ENCODE results near the gene PSMF1.
"Not testable (repeated sequence)": the region's sequence is repeated elsewhere in the genome, so short reads cannot be mapped to it uniquely, and the experiment has no call there.

The PSMF1 gene

DNA sequence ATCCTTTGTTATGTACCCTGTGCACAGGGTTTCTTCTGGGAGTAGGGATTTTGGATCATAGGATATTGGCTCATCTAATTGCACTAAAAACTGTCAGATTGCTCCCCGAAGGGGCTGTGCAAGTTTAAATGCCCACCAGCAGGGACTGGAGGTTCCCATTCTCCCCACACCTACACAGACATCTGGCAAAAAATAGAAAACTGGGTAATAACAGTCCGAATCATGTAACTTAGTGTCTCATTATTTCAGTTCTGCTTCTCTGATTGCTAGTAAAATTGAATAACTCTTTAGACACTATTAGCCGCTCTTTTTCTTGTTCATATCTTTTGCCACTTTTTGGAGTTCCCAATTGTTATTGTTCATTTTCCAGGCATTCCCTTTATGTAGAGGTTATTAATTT, 5.3 kb downstream of the PSMF1 start:
- DNase-seq = no peak

DNA sequence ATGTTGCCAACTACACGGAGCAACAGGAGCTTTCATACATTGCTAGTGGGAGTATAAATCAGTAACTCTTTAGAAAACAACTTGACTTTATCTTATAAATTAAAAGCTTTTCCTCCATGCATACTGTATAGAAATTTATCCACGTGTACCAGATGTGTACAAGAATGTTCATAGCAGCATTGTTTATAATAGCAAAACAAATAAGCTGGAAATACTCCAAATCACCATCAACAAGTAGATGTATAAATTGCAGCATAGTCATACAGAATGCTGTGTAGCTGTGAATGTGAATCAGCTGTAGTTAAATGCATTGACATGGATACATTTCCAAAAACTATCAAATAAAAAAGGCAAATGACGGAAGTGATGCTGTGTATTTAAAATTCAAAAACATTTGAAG, 6.0 kb downstream of the PSMF1 start:
- no peak for DNase-seq

DNA sequence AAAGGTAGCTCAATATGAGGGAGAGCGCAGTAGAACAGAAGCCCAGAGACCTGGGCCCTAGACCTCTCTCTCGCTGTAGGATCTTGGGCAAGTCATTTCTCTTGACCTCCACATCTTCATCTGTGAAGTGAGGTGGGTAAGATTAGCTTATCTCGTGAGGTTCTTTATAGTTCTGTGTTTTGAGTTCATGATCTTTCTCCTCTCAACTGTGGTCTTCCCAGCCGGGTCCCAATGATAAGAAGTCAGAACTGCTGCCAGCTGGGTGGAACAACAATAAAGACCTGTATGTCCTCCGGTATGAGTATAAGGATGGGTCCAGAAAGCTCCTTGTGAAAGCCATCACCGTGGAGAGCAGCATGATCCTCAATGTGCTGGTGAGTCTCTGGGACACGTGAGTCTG, 6.9 kb downstream of the PSMF1 start:
- no peak for DNase-seq

DNA sequence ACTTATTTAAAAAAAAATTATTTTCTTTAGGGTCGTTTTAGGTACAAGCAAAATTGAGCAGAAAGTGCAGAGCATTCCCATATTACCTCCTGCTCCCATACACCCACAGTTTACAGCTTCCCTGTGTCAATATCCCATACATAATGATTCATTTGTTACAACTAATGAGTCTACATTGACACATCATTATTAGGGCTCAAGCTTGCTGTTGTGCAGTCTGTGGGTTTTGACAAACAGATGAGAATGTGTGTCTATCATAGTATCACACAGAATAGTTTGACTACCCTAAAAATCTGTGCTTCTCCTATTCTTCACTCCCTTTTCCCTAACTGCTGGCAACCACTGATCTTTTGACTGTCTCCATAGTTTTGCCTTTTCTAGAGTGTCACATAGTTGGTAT, 9.4 kb downstream of the PSMF1 start:
- no peak for DNase-seq

DNA sequence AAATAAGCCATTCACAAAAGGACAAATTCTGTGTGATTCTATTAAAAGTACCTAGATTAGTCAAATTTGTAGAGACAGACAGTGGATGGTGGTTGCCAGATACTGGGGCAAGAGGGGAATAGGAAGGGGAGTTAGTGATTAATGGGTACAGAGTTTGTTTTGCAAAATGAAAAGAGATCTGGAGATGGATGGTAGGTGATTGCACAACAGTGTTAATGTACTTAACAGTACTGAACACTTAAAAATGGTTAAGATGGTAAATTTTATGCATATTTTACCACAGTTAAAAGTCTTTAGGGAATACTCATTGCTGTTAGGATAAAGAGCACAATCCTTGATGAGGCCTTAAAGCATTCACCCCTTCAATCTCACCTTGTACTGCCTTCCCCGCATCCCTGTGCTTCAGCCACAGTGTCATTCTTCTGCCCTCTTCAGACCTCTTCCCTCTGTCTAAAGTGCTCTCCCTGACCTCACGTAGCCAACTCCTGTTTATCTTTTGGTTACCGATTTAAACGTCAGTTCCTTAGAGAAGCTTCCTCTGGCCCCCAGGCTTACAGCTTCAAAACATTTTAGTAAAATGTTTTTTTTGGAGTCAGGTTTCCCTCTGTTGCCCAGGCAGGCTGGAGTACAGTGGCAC, 11.8 kb downstream of the PSMF1 start:
- no peak for DNase-seq

DNA sequence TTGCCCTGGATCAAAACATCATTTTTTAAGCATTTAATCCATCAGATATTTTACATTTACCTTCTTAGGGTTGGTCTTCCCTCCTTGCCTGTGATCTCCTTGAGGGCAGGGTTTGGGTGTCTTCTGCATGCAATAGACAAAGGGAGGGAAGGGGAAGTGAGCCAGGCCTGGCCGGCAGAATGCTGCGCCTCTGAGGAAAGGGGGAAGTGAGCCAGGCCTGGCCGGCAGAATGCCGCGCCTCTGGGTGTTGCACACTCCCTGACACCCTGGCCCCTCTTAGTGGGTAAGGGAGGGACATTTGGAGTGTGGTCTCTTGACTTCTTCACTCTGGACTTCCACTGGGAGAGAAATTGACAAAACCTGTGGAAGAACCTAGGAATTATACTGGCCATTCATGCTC, 12.4 kb downstream of the PSMF1 start:
- DNase-seq = no peak

DNA sequence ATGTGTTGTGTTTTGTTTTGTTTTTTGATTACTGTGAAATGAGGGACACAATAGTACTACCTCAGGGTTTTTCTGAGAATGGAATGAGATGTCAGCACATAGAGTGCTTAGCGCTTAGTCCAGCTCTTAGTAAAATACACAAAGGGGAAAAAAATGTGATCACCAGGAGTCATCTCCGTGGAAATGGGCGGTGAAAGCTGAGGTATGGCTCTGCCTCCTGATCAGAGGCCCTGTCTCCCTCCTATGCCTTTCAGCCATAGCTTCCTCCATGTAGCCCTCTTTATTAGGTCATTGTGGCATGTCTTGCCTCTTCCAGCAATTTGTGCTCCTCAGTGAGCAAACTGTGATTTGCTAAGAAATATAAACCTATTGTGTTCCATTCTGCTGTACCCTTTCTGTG, 13.0 kb downstream of the PSMF1 start:
- DNase-seq = no peak

DNA sequence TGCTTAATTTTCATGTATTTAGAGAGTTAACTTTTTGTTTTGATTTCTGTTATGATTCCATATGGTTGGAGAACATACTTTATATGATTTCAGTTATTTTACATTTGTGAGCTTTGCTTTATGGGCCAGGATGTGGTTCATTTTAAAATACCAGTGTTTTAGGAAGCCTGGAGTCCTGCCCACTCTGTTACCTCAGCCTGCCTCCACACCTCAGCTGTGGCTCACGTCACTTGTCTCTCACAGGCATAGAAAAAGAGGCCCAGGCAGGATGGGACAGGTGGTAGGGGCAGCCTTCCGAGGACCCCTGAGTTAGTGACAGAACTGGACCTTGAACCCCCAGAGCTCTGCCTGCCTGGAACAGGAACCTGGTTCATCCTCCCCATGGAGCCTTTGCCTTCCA, 16.0 kb downstream of the PSMF1 start:
- no peak for DNase-seq

DNA sequence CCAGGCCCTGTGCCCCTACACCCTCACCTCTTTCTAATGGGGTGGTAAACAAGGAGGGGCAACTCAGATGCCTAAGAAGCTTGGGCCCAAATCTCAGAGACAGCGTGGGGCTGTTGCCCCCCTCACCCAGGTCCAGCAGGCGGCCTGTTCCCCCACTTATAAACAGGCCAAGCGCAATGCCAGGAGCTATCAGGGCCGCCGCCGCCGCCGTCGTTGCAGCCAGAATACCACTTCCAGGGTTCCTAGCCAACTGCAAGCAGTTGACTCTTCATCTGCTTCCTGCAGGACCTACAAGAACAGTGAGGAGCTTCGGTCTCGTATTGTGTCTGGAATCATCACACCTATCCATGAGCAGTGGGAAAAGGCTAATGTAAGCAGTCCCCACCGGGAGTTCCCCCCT, 16.4 kb downstream of the PSMF1 start:
- no peak for DNase-seq

DNA sequence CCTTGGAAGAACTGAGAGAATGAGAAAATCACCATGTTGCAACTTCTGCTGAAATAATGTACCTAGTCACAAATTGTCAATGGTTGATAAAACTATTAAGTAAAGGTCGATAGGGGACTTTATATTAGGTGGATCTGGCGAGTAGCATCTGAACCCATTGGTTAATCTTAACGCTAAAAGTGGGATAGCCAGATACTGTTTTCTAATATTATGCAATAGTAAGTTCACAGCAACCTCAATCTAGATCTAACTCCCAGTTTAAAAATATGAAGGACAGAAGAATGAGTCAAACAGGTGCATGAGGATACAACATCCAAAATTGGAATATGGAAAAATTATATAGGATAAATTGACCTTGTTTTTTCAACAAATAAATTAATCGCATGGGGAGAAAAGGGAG, 18.8 kb downstream of the PSMF1 start:
- no peak for DNase-seq

DNA sequence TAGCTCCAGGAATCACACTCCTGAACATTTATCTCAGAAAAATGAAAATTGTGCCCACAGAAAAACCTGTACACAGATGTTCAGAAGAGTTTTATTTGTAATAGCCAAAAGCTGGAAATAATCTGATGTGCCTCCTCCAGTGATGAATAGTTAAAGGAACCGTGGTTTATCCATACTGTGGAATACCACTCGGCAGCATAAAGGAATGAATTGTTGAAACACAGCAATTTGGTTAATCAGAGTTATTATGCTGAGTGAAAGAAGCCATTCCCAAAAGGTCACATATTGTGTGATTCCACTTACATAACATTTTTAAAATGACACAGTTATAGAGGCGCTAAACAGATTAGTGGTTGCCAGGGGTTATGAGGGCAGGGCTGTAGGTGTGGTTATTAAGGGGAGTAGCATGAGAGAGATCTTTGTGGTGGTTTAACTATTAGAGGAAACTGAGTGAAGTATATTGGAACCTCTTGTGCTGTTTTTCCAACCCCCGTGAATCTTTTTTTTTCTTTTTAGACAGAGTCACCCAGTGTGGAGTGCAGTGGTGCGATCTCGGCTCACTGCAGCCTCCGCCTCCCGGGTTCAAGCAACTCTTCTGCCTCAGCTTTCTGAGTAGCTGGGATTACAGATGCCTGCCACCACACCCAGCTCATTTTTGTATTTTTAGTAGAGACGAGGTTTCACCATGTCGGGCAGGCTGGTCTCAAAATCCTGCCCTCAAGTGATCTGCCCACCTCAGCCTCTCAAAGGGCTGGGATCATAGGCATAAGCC, 26.2 kb downstream of the PSMF1 start:
- no peak for DNase-seq

DNA sequence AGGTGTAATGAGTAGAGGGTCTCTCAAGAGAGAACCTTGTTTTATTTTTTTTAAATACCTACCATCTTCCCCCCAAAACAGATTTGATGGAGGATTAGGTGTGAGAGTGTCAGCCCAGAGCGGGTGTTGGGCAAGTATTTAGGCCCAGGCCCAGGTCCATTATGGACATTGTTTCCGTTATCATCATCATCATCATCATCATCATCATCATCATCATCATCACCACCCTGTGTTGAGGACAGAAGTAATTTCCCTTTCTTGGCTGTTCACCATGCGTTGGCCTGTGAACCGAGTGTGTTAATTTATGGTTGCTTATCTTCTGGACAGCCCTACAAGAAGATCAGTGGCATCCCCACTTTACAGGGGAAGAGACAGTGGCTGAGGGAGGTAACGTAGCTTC, 28.6 kb downstream of the PSMF1 start:
- no peak for DNase-seq

DNA sequence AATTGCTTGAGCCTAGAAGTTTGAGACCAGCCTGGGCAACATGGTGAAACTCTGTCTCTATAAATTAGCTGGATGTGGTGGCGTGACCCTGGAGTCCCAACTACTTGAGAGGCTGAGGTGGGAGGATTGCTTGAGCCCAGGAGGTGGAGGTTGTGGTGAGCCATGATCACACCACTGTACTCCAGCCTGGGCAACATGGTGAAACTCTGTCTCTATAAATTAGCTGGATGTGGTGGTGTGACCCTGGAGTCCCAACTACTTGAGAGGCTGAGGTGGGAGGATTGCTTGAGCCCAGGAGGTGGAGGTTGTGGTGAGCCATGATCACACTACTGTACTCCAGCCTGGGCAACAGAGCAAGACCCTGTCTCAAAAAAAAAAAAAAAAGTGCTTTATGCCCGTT, 31.4 kb downstream of the PSMF1 start:
- not testable (repeated sequence) for DNase-seq

DNA sequence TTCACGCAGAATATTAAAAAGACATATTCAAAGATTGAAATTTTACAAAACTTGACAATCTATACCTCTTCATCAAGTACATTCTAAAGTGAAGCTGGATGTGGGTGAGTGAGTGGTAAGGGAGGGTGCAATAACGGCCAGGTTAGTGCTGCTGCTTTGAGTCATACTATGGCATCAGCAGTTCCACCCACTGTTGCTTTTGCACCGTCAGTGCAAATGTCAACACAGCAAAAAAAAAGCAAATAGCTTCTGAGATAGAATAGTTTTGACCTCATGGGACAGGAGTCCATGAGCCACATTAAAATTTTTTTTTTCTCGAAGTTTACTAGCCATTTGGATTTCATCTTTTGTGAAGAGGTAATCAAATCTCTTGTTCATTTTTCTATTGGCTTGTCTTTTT, 31.8 kb downstream of the PSMF1 start:
- no peak for DNase-seq

DNA sequence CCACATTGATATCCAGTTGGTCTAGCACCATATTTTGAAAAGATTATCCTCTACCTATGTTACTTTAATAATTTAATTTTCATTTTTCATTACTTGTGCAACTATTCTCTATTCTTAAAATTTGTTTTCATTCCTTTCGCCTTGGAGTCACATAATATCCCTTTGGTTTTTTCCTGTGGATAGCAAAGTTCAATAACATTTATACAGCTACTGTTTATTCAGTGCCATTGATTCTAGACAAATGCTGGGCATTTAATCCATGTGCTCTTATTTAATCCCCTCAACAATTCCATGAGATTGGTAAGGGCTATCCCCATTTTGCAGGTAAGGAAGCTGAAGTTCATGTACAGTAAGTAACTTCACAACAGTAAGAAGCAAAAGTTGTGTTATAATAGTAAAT, 32.6 kb downstream of the PSMF1 start:
- no peak for DNase-seq

DNA sequence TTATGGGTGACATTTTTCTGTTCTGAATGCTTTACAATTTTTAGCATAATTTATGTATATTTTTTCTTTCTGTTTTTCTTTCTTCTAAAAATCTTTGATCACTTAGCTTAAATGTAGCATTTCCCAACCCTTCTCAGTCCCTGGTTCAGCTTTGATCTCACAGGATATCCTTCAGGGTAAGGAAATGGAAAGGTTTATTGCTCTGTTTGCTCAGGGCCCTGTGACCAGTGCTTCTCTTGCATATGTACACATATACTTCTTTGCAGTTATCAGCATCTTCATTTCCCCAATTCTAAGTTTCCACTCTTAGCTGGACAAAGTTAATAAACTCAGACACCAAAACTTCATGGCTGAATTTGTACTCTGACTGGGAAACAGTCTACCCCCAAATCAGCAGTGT, 35.8 kb downstream of the PSMF1 start:
- DNase-seq = no peak

DNA sequence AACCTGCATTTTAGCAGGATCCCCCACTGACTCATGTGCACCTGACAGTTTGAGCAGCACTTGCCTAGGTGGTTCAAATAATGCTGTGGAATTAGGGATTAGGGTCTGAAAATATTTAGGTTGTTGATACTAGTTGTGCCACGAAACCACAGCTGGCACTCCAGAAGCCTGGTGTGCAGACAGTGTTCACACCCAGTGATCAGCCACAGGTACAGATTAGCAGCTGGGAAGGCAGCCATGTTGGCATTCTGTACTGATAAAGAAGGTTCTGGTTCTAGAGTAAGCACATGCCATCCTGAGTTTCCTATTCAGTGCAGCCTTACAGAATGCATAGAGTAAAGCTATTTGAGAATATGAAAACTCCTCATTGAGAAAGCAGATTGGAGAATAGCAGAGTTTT, 36.3 kb downstream of the PSMF1 start:
- no peak for DNase-seq

DNA sequence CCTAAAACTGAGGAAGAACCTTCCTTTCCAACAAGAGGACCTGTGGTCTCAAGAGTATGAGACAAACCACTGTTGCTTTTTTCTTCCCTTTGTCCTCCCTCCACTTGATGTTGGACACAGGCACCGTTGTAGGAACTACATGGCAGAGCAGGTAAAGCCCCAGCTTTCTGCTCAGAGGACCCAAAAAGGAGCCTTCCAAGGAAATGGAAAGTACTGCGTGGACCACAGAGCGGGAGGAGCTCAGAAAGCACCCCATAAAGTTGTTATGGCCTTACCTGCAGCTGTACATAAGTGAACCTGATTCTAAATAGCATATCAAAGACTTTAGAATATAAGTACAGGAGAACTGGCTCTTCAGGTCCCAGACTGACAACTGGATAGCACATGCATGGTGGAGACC, 36.9 kb downstream of the PSMF1 start:
- no peak for DNase-seq

DNA sequence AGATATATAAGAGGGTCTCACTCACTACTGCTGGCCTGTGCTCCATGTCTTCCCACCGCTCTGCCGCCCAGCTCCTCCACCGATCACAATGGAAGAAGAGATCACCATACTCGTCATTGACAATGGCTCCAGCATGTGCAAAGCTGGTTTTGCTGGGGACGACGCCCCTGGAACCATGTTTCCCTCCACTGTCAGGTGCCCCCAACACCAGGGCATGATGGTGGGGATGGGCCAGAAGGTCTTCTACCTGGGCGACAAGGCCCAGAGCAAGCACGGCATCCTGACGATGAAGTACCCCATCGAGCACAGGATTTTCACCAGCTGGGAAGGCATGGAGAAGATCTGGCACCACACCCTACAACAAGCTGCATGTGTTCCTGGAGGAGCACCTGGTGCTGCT, 42.1 kb downstream of the PSMF1 start:
- no peak for DNase-seq

DNA sequence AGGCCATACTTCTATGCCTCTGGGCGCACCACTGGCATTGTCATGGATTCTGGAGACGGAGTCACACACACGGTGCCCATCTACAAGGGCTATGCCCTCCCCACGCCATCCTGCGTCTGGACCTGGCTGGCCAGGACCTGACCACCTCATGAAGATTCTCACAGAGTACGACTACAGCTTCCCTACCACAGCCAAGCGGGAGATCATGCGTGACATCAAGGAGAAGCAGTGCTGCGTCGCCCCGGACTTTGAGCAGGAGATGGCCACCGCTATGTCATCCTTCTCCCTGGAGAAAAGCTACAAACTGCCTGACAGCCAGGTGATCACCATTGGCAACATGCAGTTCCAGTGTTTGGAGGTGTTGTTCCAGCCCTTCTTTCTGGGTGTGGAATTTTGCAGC, 42.6 kb downstream of the PSMF1 start:
- DNase-seq = no peak

DNA sequence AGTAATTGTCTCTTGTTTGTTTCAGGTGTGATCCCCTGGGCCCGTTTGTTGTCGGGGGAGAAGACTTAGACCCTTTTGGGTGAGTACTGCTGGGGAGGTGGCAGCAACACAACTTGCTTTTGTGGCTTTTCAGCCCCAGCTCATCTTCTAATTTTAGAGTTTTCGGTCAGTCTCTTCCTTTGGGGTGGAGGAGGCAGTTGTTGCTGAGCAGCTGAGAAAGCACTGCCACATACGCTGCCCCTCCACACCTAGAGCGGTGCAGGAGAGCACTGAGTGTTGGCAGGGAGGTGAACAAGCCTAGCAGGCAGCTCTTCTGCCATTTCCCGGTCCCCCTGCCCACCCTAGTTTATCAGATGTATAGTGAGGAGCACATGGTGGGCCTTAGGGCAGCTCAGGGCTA, 44.7 kb downstream of the PSMF1 start:
- DNase-seq = no peak

DNA sequence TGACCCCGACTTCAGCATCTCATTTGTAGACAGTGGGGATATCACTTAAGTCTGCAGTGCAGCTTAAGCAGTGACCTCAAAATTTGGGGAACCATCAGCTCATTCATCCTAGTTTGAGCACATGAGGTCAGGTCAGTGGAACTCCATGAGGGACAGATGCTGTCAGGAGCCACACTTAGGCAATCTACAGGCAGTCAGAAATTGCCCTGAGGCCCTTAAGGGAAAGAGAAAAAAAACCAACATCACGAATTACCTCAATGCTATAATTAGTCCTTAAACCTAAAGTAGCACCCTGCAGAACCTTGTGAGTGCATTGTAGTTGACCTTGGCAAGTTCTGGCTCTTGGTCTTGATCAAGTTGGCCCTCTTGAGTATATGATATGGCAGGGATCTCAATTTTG, 45.3 kb downstream of the PSMF1 start:
- no peak for DNase-seq

DNA sequence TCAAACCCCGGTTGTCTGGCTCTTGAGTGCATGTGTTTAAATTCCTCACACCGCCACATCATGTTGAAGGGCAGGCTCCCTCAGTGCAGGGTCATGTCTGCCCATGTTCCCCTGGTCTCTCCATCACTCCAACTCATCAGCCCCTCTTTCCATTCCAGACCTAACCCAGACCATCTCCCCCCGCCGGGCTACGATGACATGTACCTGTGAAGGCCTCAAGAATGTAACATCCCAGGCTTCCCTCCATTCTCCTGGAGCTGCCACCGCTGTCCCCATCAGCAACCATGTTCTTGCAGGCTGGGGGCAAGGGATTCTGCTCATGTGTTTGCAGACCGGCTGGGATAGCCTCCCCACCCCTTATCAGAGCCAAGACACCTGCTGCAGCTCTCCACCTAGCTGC, 46.5 kb downstream of the PSMF1 start:
- DNase-seq = no peak

DNA sequence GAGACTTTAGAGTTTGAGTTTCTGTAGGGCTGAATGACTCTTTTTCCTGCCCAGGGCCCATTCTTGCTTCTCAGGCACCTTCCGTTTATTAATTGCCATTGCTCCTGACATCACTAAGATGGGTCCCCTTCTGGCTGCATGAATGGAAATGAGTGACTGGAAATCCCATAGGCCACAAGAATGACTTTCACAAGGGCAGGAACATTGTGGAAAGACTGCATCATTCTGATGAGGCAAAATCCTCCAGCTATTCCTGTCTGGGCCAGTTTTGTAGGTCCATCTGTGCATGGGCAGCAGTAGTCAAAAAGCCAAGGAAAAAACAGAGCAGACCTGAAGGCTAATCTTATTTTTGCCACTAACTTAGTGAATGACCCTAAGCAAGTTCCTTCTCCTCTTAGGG, 47.1 kb downstream of the PSMF1 start:
- DNase-seq = no peak

DNA sequence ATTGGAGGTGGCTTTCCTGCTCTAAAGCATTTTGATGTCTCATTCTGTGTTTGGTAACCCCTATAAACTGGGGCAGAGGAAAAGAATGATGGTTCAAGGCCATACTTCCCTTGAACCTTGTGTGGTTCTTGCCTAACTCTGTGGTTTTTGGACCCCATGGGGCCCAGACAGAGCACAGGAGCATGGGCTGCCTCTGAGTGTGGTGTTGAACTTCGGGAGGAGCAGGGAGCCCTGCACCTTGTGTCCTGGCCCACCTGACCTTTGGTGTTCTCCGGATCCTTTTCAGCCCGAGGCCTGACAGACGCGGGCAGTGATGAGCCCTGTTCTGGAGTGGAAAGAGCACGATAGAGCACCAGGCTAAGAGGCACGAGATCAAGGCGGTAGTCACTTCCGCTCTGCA, 47.5 kb downstream of the PSMF1 start:
- DNase-seq = no peak

All from activated CD4-positive, alpha-beta T cell treated with anti-CD3 and anti-CD28 coated beads, Interleukin-2, amount 50 U/mL, for 1 hour (primary cell).